Measurements from ENCODE around the gene KCNA5.

DNA sequence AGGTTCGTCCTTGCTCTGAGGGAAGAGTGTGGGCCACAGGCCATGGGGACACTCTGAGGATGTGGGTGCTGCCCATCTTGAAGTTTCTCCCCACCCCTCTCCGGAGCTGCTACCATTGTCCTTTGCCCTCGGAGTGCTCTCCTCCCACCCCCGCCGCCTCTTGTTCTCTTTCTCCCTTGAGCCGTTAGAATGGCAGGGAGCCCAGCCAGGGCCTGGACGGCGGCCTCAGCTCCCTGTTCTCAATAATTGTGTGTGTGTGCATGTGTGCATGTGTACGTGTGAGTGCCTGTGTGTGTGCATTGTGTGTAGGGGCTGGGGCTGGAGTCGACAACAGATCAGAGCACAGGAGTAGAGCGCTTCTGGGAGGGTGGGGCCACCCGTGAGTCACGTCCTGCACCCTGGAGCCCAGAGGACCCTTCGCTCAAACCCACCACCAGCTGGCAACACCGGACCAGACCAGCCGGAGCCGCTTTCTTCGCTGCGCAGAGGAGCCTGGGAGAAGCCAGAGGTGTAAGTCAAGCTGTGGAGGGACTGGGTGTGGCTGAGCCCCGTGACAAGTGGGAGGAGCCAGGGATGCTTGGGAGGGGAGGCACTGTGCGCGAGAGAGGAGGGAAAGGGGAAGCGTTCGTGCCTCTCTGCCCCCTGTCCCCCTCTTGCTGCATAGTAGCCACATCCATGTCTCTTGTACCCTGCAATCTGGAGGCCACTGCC, 25.9 kb upstream of the KCNA5 start:
- TF ChIP-seq, protein P1, sequence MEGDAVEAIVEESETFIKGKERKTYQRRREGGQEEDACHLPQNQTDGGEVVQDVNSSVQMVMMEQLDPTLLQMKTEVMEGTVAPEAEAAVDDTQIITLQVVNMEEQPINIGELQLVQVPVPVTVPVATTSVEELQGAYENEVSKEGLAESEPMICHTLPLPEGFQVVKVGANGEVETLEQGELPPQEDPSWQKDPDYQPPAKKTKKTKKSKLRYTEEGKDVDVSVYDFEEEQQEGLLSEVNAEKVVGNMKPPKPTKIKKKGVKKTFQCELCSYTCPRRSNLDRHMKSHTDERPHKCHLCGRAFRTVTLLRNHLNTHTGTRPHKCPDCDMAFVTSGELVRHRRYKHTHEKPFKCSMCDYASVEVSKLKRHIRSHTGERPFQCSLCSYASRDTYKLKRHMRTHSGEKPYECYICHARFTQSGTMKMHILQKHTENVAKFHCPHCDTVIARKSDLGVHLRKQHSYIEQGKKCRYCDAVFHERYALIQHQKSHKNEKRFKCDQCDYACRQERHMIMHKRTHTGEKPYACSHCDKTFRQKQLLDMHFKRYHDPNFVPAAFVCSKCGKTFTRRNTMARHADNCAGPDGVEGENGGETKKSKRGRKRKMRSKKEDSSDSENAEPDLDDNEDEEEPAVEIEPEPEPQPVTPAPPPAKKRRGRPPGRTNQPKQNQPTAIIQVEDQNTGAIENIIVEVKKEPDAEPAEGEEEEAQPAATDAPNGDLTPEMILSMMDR (IDR thresholded peaks at IDR 0.05), result no peak
- no peak for TF ChIP-seq POLR2A (IDR thresholded peaks at IDR 0.05)
